T47D (cell line): ENCODE results near the gene PHTF2.
"Not testable (repeated sequence)": the region's sequence is repeated elsewhere in the genome, so short reads cannot be mapped to it uniquely, and the experiment has no call there.

Experiments
- DNase-seq, 2 experiments: peaks; one replicate each; pipeline versions ENCODE4 v3.0.0 to v3.0.0-alpha.2; 2011 to 2012; ENCODE audit warnings: low read depth in 1 of 2, low spot score in 1 of 2
- JUND ChIP-seq: IDR thresholded peaks from 2 replicates; pipeline ENCODE4 v1.6.1; 2012; ENCODE audit warnings: low read depth
- in situ Hi-C: cut with HindIII; loops from 2 replicates; pipeline ENCODE4 v1.10.0; 2016; ENCODE audit warnings: low sequenced_read_pairs, low pct_unique_long_range_greater_than_20kb

The PHTF2 gene

DNA sequence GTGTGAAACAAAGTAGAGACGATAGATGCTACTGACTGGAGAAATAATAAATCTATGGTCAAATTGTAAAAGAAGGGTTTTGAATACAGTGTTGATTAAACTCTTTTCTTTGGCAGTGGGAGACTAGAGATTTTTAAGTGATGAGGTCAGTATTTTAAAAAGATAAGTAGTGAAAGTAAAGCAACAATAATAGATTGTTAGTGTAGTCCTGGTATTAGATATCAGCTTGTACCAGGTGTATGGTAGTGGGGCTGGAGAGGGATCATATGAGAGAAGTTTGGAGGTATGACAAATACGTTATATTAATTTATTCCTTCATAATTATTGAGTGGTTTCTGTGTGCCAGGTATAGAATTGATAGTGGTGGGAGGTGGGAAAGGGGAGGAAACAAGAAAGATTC is 25.2 kb downstream of the PHTF2 start:
- in situ Hi-C loops: no loop called here
- no peak for DNase-seq
- TF ChIP-seq JUND: no peak

DNA sequence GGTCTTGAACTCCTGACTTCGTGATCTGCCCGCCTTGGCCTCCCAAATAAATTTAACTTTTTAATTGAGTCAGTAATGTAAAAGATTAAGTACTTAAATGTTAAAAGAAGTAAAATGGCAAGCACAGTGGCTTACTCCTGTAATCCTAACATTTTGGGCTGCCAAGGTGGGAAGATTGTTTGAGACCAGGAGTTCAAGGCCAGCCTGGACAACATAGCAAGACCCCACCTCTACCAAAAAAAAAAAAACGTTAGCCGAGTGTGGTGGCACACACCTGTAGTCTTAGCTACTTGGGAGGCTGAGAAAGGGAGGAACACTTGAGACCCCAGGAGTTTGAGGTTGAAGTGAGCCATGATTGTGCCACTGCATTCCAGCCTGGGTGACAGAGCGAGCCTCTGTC is 26.1 kb downstream of the PHTF2 start:
- in situ Hi-C loops: no loop called here
- TF ChIP-seq JUND: no peak
- no peak for DNase-seq

DNA sequence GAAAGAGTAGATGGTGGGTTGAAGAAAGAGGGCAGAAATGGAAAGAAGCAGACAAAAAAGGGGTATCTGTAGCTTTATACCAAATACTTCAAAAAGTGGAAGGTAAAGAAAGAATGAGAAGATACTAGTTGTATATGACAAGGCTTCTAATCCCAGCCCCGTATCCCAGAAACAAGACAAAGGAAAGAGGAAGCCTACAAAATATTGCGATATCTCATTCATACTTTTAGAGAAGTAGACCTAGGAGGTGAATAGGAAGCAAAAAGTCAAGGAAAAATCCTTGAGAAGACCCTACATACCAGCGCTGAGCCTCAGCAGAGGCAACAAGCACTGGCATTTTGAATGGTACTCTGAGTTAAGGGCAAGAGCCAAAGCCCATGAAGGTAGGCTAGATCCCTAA is 26.6 kb downstream of the PHTF2 start:
- no peak for TF ChIP-seq JUND
- in situ Hi-C loops: no loop called here
- DNase-seq: no peak

DNA sequence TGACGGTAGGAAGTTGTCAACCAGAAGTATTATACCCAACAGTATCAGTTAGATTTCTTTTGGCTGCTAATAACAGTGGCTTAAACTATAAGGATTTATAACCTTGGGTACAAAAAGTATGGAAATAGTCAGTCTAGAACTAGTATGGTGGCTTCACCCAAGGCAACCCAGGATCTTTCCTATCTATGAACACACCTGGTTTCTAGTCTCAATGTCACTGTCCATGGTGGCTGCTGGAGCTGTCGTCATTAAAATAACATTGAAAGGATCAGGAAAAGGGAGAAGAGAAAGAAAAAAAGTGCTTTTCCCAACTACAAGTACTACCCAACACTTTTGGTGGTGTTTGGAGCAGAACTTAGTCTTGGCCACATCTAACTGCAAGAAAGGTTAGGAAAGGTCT is 27.7 kb downstream of the PHTF2 start:
- peak in 1 of 2 experiments; percentile 12 for DNase-seq
- in situ Hi-C loops: no loop called here
- TF ChIP-seq JUND: no peak

DNA sequence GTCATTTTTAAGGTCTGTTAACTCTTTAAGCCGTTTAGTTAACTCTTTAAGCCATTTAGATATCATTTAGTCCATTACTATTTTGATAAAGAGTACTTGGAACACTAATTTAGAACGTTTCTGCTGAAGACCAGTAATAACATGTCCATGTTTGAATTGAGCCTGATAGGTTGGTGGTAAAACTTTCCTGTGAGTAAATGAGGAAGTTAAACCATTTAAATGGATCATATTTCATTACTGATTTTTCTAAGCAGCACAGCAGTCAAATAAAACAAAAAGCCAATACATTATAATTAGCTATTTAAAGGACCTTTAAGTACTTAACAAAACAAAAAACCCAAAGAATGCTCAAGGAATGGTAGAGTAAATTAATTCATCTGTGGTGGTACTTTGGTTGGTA is 29.4 kb downstream of the PHTF2 start:
- in situ Hi-C loops: no loop called here
- TF ChIP-seq JUND: no peak
- no peak for DNase-seq

DNA sequence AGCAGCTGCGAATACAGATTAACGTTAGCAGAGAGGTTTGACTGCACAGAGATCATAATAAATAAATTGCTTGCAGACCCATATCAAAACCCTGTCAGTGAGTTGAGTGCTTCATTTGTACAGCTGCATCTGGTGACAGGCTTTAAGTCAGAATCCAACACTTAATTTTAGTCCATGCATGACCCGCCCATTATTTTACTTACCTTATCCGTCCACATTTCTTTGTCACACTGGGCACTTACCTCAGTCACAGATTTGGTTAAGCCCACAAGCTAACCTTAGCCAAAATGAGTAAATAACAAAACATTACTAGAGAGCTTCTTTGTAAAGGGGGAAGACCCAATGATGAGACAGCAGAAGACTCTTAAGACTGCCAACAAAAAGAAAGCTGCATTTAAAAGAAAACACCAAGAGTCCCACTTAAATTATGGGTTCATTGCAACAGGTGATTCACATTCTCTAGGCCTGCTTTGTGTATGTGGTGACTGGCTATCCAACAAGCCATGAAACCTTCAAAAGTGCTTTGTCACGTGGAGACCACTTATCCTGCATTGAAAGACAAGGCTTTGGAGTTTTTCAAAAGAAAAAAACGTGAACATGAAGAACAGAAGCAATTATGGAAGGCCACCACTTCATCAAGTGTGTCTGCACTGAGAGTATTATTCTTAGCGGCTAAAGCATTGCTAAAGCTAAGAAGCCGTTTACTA is 32.2 kb downstream of the PHTF2 start:
- TF ChIP-seq JUND: no peak
- DNase-seq: no peak
- in situ Hi-C loops: no loop called here

DNA sequence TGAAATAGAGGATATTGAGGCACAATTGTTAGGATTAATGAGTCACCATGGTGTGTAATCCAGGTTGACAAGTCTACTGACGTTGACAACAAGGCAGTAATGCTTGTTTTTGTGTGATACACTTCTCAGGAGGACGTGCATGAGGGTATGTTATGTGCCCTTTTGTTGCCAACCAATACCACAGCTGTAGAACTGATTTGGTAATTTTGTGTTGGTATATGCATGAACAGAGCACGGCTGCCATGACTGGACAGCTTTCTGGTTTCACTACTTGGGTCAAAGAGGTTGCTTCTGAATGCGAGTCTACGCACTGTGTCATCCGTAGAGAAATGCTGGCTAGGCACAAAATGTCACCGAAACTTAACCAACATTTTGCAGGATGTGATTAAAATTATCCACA is 32.9 kb downstream of the PHTF2 start:
- TF ChIP-seq JUND: no peak
- in situ Hi-C loops: no loop called here
- no peak for DNase-seq

DNA sequence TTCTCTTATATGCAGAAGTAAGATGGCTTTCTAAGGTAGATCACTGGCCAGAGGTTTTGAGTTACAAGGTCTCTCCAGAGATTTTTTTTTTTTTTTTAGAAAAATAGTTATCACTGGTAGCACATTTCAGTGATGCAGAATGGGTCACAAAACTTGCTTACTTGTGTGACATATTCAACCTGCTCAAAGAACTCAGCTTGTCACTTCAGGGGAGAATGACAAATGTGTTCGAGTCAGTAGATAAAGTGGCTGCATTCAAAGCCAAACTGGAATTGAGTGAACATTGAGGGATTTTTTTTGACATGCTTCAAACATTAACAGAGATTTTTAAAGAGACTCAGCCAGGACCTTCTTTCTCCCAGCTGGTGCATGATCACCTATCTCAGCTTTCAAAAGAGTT is 33.4 kb downstream of the PHTF2 start:
- no peak for DNase-seq
- no peak for TF ChIP-seq JUND
- in situ Hi-C loops: no loop called here

DNA sequence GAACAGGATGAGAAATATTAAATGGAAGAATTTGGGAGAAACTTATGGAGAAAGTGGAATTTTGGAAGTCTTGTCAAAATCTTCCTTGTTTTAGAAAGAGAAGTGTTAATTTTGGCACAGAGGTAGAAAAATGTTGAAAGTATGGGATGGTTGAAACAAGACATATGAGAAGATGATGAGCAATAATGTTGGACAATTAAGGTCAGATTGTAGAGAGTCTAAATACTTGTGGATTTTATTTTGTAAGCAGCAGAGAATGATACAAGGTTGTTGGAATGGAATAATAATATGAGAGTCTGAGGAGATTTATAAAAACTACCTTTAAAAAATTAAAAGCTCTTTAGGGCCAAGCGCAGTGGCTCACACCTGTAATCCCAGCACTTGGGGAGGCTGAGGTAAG is 34.6 kb downstream of the PHTF2 start:
- no peak for DNase-seq
- no peak for TF ChIP-seq JUND
- in situ Hi-C loops: no loop called here

DNA sequence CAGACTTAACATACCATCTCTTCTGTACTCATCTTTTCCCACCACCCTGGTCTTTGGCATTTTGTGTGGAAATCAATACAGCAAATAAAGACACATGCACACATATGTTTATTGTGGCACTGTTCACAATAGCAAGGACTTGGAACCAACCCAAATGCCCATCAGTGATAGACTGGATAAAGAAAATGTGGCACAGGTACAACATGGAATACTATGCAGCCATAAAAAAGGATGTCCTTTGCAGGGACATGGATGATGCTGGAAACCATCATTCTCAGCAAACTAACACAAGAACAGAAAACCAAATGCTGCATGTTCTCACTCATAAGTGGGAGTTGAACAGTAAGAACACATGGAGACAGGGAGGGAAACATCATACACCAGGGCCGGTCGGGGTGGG is 37.9 kb downstream of the PHTF2 start:
- in situ Hi-C loops, DNase-seq: not testable (repeated sequence)

DNA sequence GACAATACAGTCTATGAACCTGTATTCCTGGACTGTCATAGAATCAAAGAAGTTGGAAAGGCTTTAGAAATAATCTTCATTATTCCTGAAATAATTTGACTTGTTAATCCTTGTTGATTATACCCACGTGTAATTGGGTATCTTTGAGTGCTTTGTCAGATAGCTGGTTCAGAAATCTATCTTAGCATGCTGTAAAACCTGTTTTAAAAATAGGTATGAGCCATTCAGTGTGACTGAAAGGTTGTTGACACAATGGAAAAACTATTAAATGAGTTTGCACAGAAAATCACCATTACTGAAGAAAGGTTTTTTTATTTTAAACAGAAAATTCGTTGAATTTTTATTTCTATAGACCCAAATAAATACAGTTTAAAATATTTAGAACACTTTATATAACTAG is 38.7 kb downstream of the PHTF2 start:
- DNase-seq: no peak
- no peak for TF ChIP-seq JUND
- in situ Hi-C loops: no loop called here

DNA sequence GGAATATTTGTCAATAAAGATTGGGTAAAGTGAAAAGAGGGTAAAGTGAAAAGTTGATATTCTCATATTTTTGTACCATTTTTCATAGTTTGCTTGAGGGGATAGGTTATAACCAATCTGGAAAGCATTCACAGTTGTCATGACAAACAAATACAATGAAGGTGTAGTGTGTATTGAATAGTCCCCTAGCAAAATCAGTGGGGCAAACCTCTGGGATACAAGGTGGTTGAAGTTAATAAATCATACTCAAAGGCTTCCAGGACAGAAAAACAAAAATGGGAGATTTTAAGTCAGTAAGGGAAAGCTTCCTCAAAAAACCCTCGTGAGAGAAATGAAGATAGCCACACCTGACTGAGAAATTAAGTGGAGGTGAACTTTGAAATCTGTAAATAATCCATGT is 39.4 kb downstream of the PHTF2 start:
- in situ Hi-C loops: no loop called here
- DNase-seq: no peak
- no peak for TF ChIP-seq JUND

DNA sequence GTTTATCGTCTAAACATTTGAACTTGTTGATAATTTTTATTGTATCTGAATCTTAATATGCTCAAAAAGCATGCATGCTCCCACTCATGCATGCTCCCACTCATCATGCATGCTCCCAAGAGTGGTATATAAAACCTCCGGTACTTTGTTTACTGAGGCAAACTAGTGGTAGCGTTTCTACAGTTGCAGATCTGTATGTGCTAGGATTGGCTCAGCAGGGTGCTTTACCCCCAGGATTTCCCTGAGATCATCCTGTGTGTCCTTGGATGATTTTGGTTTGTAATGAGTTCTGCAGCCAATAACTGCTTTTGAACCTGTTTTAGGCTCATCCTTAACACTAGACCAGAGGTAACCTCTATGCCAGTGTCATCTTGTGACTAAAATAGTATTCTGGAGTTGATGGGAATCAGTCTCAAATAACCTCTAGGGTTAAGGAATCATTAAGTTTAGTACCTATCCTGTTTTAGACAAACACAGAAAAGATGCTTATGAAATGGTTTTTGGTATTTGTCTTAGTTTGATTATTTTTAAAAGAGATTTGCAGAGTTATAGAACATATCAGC is 40.4 kb downstream of the PHTF2 start:
- no peak for TF ChIP-seq JUND
- no peak for DNase-seq
- in situ Hi-C loops: no loop called here

DNA sequence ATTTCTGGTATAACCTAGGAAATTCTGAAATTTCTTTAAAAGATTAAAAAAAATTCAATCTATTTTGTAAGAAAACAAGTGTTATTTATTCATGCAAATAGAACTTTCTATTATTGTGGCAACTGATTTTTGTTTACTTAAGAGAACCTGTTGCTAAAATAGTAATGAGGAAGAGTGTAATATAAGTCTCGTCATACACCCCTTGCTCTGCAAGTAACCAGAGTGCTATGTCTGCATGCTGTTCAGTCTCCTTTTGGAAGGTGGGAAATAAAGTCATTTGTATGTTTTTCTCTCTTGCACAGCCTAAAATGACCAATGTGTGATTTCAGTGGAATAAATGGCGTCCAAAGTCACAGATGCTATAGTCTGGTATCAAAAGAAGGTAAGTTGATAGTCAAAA is 41.3 kb downstream of the PHTF2 start:
- TF ChIP-seq JUND: no peak
- DNase-seq: no peak
- in situ Hi-C loops: no loop called here
